A549 (cell line): ENCODE measurements around the gene YIF1B. TPM values are rescaled to one million over a fixed set of nuclear protein-coding genes. Genes with fewer than 3 reads are reported as not detected.

Source experiments
- ATAC-seq, 2 experiments: fragments of 200-7000 bp in 1 of 2; fragments of >200 bp in 1 of 2; cut with Nextera tagmentation in 1 of 2; cut with Tn5 transposase in 1 of 2; 3 replicates each; pipeline versions ENCODE4 v1.8.0 to v1.9.1; 2018 to 2020; ENCODE audit warnings: mild to moderate bottlenecking in 1 of 2, moderate library complexity in 1 of 2
- CTCF ChIA-PET: fragments of 300-600 bp; sonication (Branson Sonifier 250); formaldehyde crosslinking; extraction: SDS; loops from one replicate; lab custom pipeline; 2021; ENCODE audit warnings: antibody characterized with exemption, inconsistent platforms; lab: Yijun Ruan, JAX
- POLR2A ChIA-PET: fragments of 350-600 bp; formaldehyde crosslinking; extraction: SDS; loops from one replicate; lab custom pipeline; 2021; ENCODE audit warnings: antibody characterized with exemption, inconsistent platforms; lab: Yijun Ruan, JAX
- DNase-seq, 2 experiments: peaks; one replicate each; pipeline versions ENCODE4 v3.0.0 to v3.0.0-alpha.2; 2011 to 2016; ENCODE audit warnings: low read depth in 1 of 2, low spot score in 1 of 2
- FAIRE-seq: peaks from 2 replicates; lab custom pipeline; 2011; peaks lifted over from hg19 to GRCh38; lab: Jason Lieb, UNC
- H3K27ac ChIP-seq, 2 experiments: fragments of >200 bp; sonication (Bioruptor Twin); formaldehyde crosslinking; 3 replicates each; pipeline ENCODE4 v1.5.1; 2016 to 2017
- H3K4me1 ChIP-seq: fragments of >200 bp; sonication (Bioruptor Twin); formaldehyde crosslinking; 3 replicates; pipeline ENCODE4 v1.6.1; 2016
- H3K4me2 ChIP-seq: fragments of >200 bp; sonication (Bioruptor Twin); formaldehyde crosslinking; 3 replicates; pipeline ENCODE4 v1.6.1; 2016
- H3K4me3 ChIP-seq: fragments of >200 bp; sonication (Bioruptor Twin); formaldehyde crosslinking; 3 replicates; pipeline ENCODE4 v1.5.1; 2016
- H3K9me3 ChIP-seq: fragments of >200 bp; sonication (Bioruptor Twin); formaldehyde crosslinking; 3 replicates; pipeline ENCODE4 v1.6.1; 2016
- ATOH8 ChIP-seq: fragments of 250-450 bp; sonication (Bioruptor Pico); IDR thresholded peaks from 2 replicates; pipeline ENCODE4 v1.5.0; 2020; ENCODE audit warnings: low read depth, mild to moderate bottlenecking, moderate library complexity
- CHD2 ChIP-seq: fragments of 150-350 bp; IDR thresholded peaks from 2 replicates; pipeline ENCODE4 v1.6.1; 2014; ENCODE audit warnings: low read length; ENCODE audit not compliant: partially characterized antibody
- EHF ChIP-seq: fragments of 250-450 bp; sonication (Bioruptor Pico); IDR thresholded peaks from 2 replicates; pipeline ENCODE4 v1.5.0; 2020; ENCODE audit warnings: mild to moderate bottlenecking
- ESRRA ChIP-seq: fragments of 150-350 bp; IDR thresholded peaks from 2 replicates; pipeline ENCODE4 v1.6.1; 2014; ENCODE audit warnings: mild to moderate bottlenecking, low read length, borderline replicate concordance
- FOSL2 ChIP-seq, 2 experiments: fragments of 450-650 bp in 1 of 2; fragments of >200 bp in 1 of 2; sonication (Bioruptor Twin) in 1 of 2; formaldehyde crosslinking; IDR thresholded peaks; 2 replicates each; pipeline versions ENCODE4 v1.5.0 to v1.6.1; 2016 to 2020; ENCODE audit warnings: mild to moderate bottlenecking in 1 of 2, moderate library complexity in 1 of 2
- GATA3 ChIP-seq: IDR thresholded peaks from 2 replicates; pipeline ENCODE4 v1.6.1; 2012; ENCODE audit warnings: borderline replicate concordance
- HEYL ChIP-seq: fragments of 250-450 bp; sonication (Bioruptor Pico); IDR thresholded peaks from 2 replicates; pipeline ENCODE4 v1.8.0; 2021; ENCODE audit warnings: mild to moderate bottlenecking, moderate library complexity
- HOXA7 ChIP-seq: fragments of 250-450 bp; sonication (Bioruptor Pico); IDR thresholded peaks from 2 replicates; pipeline ENCODE4 v1.5.0; 2020; ENCODE audit warnings: mild to moderate bottlenecking, moderate library complexity
- JUNB ChIP-seq: fragments of >200 bp; sonication (Bioruptor Twin); formaldehyde crosslinking; IDR thresholded peaks from 2 replicates; pipeline ENCODE4 v1.6.1; 2016
- KDM1A ChIP-seq: fragments of 200-600 bp; sonication (generic); IDR thresholded peaks from 2 replicates; pipeline ENCODE4 v1.6.1; 2016; ENCODE audit warnings: low read depth, mild to moderate bottlenecking
- RCOR1 ChIP-seq: fragments of 150-350 bp; IDR thresholded peaks from 2 replicates; pipeline ENCODE4 v1.6.1; 2014; ENCODE audit warnings: antibody characterized with exemption, low read length, low read depth
- RFX5 ChIP-seq: fragments of 450-650 bp; IDR thresholded peaks from 2 replicates; pipeline ENCODE4 v1.7.1; 2014; ENCODE audit warnings: antibody characterized with exemption, mild to moderate bottlenecking, moderate library complexity
- RNF2 ChIP-seq: fragments of 200-600 bp; sonication (generic); IDR thresholded peaks from 2 replicates; pipeline ENCODE4 v1.6.1; 2016; ENCODE audit warnings: low read depth, mild to moderate bottlenecking, antibody characterized with exemption, moderate library complexity, borderline replicate concordance
- SMC3 ChIP-seq: fragments of >200 bp; sonication (Bioruptor Twin); formaldehyde crosslinking; IDR thresholded peaks from 3 replicates; pipeline ENCODE4 v1.6.1; 2018; ENCODE audit warnings: inconsistent platforms
- SREBF2 ChIP-seq: fragments of 450-650 bp; IDR thresholded peaks from 2 replicates; pipeline ENCODE4 v1.6.1; 2014; ENCODE audit warnings: mild to moderate bottlenecking, moderate library complexity
- ZC3H11A ChIP-seq: fragments of 450-650 bp; IDR thresholded peaks from 2 replicates; pipeline ENCODE4 v1.6.1; 2014; ENCODE audit warnings: antibody characterized with exemption, mild to moderate bottlenecking
- WGBS: methylation state at CpG from one replicate; pipeline ENCODE4 v1.1.6; 2017; ENCODE audit errors: missing lambda C conversion rate; 5-methylcytosine and 5-hydroxymethylcytosine counted together
- polyA plus RNA-seq, 4 experiments: library from polyadenylated mRNA; depleted of rRNA in 3 of 4; stranded (reverse); fragments of >200 nt; fragmentation: RNase III in 1 of 4; extraction: RNeasy Plus Mini Kit Qiagen cat#74134 plus additional on column Dnase treatment in 1 of 4; gene quantifications; 2 replicates in 3 of 4; 3 replicates in 1 of 4; pipeline ENCODE4 v1.2.3, GENCODE V29; 2011 to 2017
- TF ChIP-seq, protein P1 (sequence below): fragments of 450-650 bp; IDR thresholded peaks from 2 replicates; pipeline ENCODE4 v1.6.1; 2014; ENCODE audit warnings: antibody characterized with exemption

Gene YIF1B
- polyA plus RNA-seq, 2 of the 4 experiments (the other 2 are of a cell fraction) = 75.5 to 100 TPM

DNA sequence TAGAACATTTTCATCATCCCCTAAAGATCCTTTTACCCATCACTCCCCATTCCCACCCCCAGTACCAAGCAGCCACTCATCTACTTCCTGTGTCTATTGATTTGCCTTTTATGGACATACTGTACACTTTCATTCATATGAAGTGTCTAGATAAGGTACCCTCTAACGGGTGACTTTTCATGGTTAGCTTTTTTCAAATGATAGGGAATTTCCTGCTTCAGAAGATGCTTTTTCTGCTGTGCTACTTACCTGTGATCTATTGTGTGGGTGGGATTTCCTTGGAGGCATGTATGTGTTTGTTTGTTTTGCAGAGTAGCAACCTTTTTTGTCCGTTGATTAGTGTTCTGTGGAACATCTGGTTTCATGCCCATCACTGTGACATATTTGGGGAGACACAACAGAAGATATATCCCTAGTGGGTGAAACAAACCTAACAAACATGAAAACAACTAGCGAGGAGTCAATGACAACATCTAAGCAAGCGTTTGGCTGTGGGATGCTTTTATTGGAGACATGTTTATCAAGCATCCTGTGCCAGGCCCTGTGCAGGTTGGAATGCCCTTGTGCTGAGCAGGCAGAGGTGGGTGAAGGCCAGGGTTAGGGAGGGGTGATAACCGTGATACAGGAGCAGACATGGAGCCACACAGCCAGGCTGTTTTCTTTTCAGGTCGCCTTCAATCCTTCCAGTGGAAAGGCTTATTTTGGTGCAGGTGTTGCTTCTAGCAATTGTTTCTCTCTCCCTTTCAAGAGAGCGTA, 33.8 kb downstream of the YIF1B start:
- Histone ChIP-seq H3K27ac (no peak overlapping the region), H3K4me3 (no peak overlapping the region), H3K4me2 (no peak overlapping the region), H3K4me1 (peaks cover 22% of the 10 kb centered on the region), H3K9me3 (no peaks in the 10 kb centered on the region)
- WGBS = 83% methylated on average over 7 of the region's 7 CpGs
- no peak for TF ChIP-seq EHF (CRISPR knock-in tag)
- TF ChIP-seq RFX5 = no peak
- no peak for TF ChIP-seq JUNB
- DNase-seq (no peak), FAIRE-seq (peak; percentile 97), ATAC-seq (no peak)
- POLR2A ChIA-PET = interaction anchor here (0.8 kb wide), 1 partner anchor 350 kb away, joined by 3 read pairs; no protein-coding TSS in a partner anchor
- CTCF ChIA-PET = interaction anchor here (0.6 to 17.0 kb wide), 14 partner anchors 9 to 346 kb away, joined by 3 to 259 read pairs (median 4); partner anchors contain the start of genes PPP1R14A and SPINT2

GRCh38 chr19:38280030-38280921, 35.5 kb downstream of the YIF1B start:
- WGBS = 90% methylated on average over 17 of the region's 17 CpGs
- CTCF ChIA-PET = interaction anchor here (0.8 to 18.2 kb wide), 12 partner anchors 4 to 378 kb away, joined by 3 to 259 read pairs (median 6); partner anchors contain the start of genes KCNK6, PPP1R14A and SPINT2
- no peak for TF ChIP-seq FOSL2 (IDR thresholded peaks at IDR 0.05)
- no peak for TF ChIP-seq FOSL2 (CRISPR knock-in tag; IDR thresholded peaks at IDR 0.05)
- no peak for TF ChIP-seq ATOH8
- TF ChIP-seq HOXA7 (CRISPR knock-in tag) = no peak
- TF ChIP-seq ESRRA = no peak
- no peak for TF ChIP-seq RFX5
- TF ChIP-seq JUNB = no peak
- TF ChIP-seq, all 56 proteins: peak for 0
- ATAC-seq = no peak
- no peak for DNase-seq
- FAIRE-seq = no peak
- Histone ChIP-seq H3K9me3 (no peaks in the 10 kb centered on the region), H3K4me1 (peaks cover 15% of the 10 kb centered on the region), H3K27ac (no peak overlapping the region), H3K4me3 (no peak overlapping the region), H3K4me2 (no peak overlapping the region)
- POLR2A ChIA-PET = no interaction called here

- FAIRE-seq (peak; percentile 90), DNase-seq (no peak), ATAC-seq (no peak)
- Histone ChIP-seq H3K4me2 (no peak overlapping the region), H3K9me3 (no peaks in the 10 kb centered on the region), H3K27ac (peak overlapping the region in 1 of 2 experiments; percentile 25; a peak in 1 of 6 replicates), H3K4me1 (peaks cover 28% of the 10 kb centered on the region), H3K4me3 (no peak overlapping the region)
- ChIA-PET POLR2A (no interaction called here), CTCF (interaction anchor here (0.9 to 18.2 kb wide), 7 partner anchors 5 to 376 kb away, joined by 3 to 259 read pairs (median 8); partner anchors contain the start of genes PSMD8 and SPINT2)
- TF ChIP-seq RNF2 = no peak
- no peak for TF ChIP-seq HEYL (CRISPR knock-in tag)
- TF ChIP-seq CHD2 = no peak
- no peak for TF ChIP-seq KDM1A
- no peak for TF ChIP-seq RCOR1
- no peak for TF ChIP-seq GATA3
- TF ChIP-seq ZC3H11A = no peak
- TF ChIP-seq ESRRA = no peak
- TF ChIP-seq SREBF2 = no peak
- TF ChIP-seq, protein P1, sequence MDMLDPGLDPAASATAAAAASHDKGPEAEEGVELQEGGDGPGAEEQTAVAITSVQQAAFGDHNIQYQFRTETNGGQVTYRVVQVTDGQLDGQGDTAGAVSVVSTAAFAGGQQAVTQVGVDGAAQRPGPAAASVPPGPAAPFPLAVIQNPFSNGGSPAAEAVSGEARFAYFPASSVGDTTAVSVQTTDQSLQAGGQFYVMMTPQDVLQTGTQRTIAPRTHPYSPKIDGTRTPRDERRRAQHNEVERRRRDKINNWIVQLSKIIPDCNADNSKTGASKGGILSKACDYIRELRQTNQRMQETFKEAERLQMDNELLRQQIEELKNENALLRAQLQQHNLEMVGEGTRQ = no peak
- TF ChIP-seq SMC3 = no peak
- no peak for TF ChIP-seq EHF (CRISPR knock-in tag)
- WGBS = 84% methylated on average over 2 of the region's 2 CpGs
Observed at GRCh38 chr19:38278751-38279150, 37.0 kb downstream of the YIF1B start.
